HG02571 (cell line): ENCODE data around the gene LRMDA.

Source experiments
- ATAC-seq: cut with Tn5 transposase; IDR thresholded peaks from one replicate; pipeline ENCODE4 v1.9.1; 2021; ENCODE audit warnings: mild to moderate bottlenecking, moderate library complexity; ENCODE audit not compliant: unreplicated experiment

The LRMDA gene

DNA sequence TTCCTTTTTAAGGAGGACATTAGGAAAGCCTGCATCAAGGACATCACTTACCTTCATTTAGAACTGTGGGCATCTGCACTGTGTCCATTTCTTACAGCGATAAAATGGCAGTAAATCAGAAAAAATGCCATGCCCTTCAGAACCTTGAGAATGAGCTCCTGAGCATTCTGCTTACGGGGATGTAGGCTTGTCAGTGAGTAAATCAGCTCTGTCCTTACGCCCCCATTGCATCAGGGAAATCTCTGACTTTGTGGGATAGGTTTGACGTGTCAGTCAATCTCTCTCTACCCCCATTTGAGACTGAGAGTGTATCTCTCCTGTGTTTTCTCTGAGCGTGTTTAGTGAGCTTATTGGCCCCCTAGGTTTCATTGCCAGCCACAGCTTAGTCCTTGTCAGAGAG is 837.1 kb downstream of the LRMDA start:
- no peak for ATAC-seq

GRCh38 chr10:76268954-76269353 is 837.5 kb downstream of the LRMDA start:
- ATAC-seq: no peak

- ATAC-seq: no peak
Measured at GRCh38 chr10:76270464-76270863, 839.0 kb downstream of the LRMDA start.

DNA sequence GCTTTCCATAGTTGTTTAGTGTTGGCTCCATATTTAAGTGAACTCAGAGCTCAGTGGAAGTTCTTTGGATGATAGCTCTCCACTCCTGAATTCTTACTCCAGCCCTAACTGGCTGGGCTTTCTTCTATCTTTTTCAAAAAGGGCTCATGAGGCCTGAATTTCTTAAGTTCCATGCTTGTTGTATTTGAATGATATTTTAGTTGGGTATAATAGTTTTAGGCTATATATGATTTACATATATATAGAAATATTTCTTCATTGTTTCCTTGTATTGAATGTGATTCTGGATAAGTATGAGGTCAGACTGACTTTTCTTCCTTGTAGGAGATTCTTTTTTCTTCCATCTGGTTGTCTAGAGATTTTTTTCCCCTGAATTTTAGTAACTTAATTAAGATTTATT is 843.5 kb downstream of the LRMDA start:
- ATAC-seq: no peak

DNA sequence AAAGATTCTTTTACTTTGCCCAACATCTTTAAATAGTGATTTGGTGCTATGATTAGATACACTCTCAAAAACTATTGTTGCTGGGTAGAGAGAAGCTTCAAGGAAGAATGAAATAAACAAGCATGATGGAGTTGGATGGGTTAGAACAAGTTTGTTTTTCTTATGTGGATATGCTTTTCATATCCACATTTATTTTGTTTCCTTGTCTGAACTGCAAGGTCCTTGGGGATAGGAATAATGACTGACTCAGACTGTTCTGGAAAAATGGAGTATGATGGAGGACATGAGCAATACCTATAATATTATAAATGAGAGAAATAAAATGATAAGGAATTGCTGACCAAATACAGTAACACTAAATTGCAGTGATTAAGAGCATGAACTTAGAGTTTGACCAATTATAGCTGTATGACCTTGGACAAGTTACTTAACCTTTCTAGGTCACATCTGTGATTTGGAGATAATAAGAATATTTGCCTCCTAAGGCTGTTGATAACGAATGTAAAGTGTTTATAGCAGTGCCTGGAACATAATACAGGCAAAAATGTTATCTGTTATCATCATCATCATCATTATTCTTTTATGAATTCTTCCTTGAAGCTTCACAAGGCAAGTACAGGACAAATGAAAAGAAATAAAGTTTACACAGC is 847.5 kb downstream of the LRMDA start:
- no peak for ATAC-seq

- ATAC-seq: no peak
Measured at GRCh38 chr10:76281659-76282058, 850.2 kb downstream of the LRMDA start.

DNA sequence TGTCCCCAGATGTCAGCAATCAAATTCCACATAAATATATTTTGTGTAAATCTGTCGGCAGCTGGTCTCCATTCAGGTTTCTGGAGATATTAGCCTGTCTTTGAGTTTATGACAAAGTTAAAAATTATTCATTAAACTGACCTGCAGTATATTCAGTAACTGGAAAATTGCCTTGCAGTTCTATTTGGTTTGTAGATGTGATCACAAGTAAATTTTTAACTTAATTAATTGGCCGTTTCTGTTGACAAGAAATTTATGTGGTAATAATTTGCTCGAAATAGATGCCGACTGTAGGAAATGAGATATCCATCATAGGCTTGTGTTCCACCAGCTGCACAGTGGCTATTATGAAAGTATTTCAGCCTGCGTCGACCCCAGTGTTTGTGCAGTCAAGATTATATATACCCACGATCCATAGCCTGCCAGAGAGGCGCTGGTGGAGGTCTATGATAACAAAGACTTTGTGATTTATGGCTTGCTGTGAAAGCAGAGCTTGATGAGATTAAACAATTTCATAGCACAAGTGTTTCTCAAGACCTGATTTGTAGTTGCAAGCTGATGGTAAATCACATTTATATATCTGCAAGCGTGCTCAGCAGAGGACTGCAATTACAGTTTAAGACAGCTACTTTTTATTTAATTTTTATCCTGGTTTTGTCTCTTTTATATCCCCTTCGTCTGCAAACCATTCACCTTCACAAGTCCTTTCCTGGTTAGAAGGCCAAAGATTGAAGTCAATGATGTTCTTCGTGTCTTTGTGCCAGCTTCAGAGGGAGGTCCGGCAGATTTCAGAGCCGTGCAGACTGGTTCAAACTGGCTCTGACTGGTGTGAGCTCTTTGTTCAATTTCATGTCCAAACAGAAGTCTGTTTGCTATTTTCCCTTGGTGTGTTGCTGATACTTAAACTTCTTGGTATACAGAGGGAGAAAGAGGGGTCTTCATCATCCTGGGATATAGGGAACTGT is 850.9 kb downstream of the LRMDA start:
- no peak for ATAC-seq

GRCh38 chr10:76284351-76284750 is 852.9 kb downstream of the LRMDA start:
- ATAC-seq: no peak

GRCh38 chr10:76285012-76285411 is 853.6 kb downstream of the LRMDA start:
- no peak for ATAC-seq

- ATAC-seq: no peak
Measured at GRCh38 chr10:76285515-76285914, 854.1 kb downstream of the LRMDA start.

DNA sequence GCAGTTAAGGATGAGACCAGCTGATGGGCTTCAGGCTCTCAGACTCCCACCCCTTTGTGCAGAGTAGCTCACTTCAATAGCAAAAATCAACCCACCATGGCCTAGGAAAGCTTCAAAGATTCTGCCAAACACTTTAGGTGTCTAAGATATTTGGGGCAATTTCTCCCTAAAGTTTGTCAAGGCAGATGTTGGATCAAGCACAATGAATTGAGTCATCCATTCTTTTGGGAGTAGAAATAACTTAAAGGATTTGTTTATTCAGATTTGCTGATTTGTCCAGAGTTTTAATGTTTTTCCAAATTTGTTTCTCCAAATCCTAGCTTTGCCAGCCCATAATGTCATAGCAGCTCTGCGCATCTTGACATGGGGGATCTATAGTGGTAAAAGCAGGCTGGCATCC is 855.1 kb downstream of the LRMDA start:
- no peak for ATAC-seq

GRCh38 chr10:76287856-76288255 is 856.4 kb downstream of the LRMDA start:
- no peak for ATAC-seq

GRCh38 chr10:76291175-76291574 is 859.8 kb downstream of the LRMDA start:
- ATAC-seq: no peak

DNA sequence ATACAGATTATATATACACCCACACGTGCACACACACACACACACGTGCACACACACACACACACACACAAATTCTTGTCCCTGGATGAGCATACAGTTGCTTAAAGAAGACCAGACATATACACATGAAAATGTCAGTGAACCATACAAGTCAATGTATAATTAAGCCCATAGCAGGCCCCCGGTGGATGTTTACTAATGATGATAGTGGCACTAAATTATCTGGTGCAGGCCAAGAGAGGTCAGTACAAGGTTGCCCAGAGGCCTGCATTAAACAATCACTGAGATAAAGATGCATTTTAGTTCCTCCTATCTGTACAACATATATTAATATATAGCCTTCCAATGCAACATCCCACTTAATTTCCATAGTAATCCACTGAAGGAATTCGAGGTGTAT is 860.5 kb downstream of the LRMDA start:
- ATAC-seq: no peak

DNA sequence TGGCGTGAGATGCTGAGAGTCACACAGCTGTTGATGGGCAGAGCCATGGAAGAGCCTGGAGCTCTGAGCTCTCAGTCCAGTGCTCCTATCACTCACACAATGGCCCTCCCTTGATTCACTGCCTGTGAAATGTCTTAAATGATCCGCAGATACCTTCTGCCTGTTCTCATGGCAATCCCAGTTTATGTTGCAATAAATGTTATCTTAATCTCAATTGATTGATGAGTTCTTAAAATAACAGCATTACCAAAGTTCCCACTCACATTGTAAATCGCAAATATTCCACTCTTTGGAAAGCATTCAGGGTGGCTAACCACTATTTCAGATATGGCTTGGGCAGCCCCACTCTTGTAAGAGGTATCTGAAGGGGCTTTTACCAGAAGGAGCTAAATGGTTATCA is 865.5 kb downstream of the LRMDA start:
- no peak for ATAC-seq

DNA sequence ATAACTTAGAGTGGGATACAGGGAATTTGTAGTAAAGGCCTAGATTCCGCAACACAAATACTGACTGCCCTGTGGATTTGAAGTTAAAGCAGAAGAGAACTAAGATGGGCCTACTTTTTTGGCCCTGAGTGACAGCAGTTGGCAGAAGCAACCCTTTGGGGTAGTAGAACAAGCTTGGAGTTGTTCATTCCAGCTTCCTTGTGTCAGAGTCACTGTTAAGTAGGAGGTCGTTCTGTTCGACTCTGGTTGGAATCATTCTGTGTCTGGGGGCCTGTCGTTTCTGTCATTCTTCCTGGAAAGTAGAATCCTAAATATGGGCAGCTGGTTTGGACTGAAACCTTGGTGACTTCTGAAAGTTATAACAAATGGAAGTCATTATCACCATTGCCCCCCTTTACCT is 865.9 kb downstream of the LRMDA start:
- ATAC-seq: no peak

DNA sequence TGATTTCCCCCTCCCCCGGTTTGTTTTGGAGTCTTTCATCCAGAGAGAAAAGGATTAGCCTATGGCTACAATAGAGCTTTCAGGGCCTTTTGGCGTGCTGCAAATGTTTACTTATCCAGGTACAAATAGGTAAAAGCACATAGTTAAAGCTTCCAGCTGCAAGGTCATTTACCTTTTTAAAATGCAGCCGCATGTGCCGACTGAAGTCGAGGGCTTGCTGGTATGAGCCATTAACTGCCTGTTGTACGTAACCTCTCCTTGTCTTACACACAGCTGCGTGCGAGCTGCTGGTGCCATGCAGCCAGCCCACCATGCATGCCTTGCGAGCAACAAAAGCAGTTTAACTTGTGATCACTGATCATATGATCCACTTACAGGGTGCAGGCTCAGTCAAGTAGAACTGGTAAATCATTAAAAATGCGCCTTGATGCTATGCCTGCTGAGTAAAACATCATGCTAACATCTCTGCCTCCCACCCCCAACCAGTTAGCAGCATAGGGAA is 866.4 kb downstream of the LRMDA start:
- no peak for ATAC-seq

DNA sequence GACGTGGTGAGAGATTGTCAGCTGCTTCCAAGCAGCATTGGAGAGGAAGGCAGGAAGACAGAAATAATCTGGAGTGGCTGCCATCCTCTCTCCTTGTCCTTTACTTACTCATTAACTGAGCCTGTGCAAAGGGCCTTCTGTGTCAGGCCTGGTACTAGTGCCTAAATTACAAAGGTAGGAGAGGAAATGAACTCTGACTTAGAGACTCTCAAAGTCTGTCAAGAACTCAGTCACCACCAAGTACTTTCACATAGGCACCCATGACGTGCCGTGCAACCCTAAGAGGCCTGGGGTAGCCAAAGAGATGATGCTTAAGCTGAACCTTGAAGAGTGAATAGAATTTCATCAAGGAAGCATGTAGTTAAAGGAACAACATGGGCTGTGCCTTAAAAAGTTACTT is 866.9 kb downstream of the LRMDA start:
- ATAC-seq: no peak

GRCh38 chr10:76299501-76299900 is 868.1 kb downstream of the LRMDA start:
- ATAC-seq: no peak

DNA sequence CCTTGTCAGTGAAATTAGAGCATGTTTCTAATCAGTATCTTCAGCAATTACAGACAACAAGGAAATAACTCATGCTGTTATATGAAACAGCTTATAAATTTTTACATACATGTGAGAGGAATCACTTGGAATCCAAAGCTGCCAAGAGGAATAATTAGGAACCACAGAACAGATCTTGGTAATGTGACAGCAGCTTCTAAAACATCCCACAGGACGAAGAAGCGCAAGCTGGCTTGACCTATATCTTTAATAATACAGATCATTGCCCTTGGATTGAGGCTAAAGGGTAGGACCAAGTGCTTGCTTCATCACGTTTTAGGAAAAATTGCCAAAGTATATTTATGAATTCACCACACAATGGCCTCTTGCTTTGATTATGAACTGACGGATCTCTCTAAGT is 869.8 kb downstream of the LRMDA start:
- ATAC-seq: no peak

DNA sequence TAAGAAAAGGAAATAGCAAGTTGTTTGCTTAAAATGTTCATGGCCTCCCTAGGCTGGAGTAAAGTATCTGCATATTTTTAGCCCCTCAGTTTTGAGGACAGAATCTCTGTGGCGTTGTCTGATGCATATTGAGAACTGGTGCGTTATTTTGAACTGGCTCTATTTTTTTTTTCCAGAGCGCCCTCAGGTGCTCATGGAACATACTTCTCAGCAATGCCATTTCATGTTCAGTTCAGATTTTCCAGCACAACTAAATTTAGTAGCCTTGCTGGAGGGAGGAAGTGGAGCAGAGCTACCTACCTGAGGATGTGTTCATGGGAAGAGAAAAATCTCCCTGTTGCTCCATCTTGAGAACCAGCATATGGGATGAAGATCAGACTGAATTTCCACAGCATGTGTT is 870.5 kb downstream of the LRMDA start:
- ATAC-seq: no peak

DNA sequence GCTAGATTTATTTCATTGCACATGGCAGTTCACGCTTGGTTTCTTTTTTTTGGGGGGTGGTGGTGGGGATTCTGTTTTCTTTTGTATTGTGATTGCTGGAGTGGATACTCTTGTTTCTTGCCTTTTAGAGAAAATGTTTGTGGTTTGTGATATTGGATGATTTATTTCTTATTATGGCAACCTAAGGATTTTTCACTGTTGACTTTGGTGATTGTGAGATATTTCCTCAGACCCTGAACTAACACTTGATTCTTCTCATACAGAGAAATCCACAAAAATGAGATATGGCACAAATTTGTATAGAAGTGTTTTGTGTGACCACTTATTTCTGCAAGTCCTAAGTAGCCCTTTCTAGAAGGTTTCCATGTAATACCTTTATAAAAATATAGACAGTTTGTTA is 871.1 kb downstream of the LRMDA start:
- ATAC-seq: no peak
